ENCODE measurements around the gene NCMAP. TPM values are rescaled to one million over a fixed set of nuclear protein-coding genes. Genes with fewer than 3 reads are reported as not detected.

NCMAP gene
- total and polyA plus RNA-seq, 10 donors, result 0.03 to 0.22 (median 0.10) TPM; not detected in 5

DNA sequence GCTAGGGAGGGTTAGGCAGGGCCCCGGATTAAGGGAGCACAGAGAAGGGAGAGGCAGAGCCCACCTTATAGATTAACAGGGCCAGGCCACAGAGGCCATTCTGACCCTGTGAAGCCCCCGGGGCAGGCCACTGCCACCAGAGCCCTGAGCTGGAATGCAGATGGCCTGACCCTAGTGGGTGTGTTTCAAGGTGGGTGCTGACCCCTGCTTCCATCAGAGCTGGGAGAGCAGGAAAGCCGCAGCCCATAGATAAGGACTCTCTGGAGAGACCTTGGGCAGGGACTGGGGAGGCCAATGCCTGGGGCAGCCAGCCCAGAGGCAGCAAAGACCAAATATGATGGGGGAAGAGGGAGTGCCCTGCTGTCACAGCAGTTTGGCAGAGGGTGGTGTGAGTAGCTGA is 35.9 kb downstream of the NCMAP start:
- Histone ChIP-seq H3K4me3 (no peak overlapping the region), H3K36me3 (no peaks in the 10 kb centered on the region), H3K27me3 (replicated peaks in 1 of 7) (peaks cover 0 to 2% (median 0%) of the 10 kb centered on the region in 7 donors), H3K9me3 (no peaks in the 10 kb centered on the region), H3K4me1 (peaks cover 0 to 17% (median 2%) of the 10 kb centered on the region in 6 donors), H3K27ac (peak overlapping the region in 5 of 8 donors; percentile 1 to 65 (median 36))
- 70 to 82% (median 72%) methylated on average over 3 of the region's 3 CpGs for WGBS, 5 donors
- DNase-seq, result peak; percentile 83
- intact Hi-C loops (cut with DNase I; ENCODE audit: low total_unique reads), result no loop called here
- TF ChIP-seq POLR2AphosphoS5 (IDR thresholded peaks at IDR 0.05), result peak; percentile 70 to 81 (median 76)
- TF ChIP-seq, protein P1, sequence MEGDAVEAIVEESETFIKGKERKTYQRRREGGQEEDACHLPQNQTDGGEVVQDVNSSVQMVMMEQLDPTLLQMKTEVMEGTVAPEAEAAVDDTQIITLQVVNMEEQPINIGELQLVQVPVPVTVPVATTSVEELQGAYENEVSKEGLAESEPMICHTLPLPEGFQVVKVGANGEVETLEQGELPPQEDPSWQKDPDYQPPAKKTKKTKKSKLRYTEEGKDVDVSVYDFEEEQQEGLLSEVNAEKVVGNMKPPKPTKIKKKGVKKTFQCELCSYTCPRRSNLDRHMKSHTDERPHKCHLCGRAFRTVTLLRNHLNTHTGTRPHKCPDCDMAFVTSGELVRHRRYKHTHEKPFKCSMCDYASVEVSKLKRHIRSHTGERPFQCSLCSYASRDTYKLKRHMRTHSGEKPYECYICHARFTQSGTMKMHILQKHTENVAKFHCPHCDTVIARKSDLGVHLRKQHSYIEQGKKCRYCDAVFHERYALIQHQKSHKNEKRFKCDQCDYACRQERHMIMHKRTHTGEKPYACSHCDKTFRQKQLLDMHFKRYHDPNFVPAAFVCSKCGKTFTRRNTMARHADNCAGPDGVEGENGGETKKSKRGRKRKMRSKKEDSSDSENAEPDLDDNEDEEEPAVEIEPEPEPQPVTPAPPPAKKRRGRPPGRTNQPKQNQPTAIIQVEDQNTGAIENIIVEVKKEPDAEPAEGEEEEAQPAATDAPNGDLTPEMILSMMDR (IDR thresholded peaks at IDR 0.05 in 8 of 11, conservative IDR thresholded peaks at IDR 0.05 in 3 of 11), result no peak
- TF ChIP-seq POLR2A (IDR thresholded peaks at IDR 0.05), result no peak

DNA sequence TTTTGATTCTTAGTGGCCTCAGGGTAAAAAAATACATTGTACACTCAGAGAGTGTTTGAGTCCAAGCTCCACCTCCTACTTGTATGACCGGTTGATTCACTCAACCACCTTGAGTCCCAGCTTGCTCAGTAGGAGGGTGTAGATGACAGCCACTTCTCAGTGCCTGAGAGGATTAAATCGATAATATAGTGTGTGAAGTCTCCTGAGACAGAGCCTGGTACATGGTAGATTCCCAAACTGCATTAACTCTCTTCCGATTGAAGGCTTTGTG is 38.4 kb downstream of the NCMAP start:
- intact Hi-C loops (cut with DNase I; ENCODE audit: low total_unique reads), result no loop called here
- TF ChIP-seq POLR2AphosphoS5 (IDR thresholded peaks at IDR 0.05), result no peak
- no peak for TF ChIP-seq POLR2A (IDR thresholded peaks at IDR 0.05)
- TF ChIP-seq, protein P1 (IDR thresholded peaks at IDR 0.05 in 8 of 11, conservative IDR thresholded peaks at IDR 0.05 in 3 of 11), result no peak
- no peak overlapping the region for H3K27ac ChIP-seq
- peaks cover 0 to 12% (median 0%) of the 10 kb centered on the region in 6 donors for H3K4me1 ChIP-seq
- H3K36me3 ChIP-seq, result no peaks in the 10 kb centered on the region
- H3K27me3 ChIP-seq (replicated peaks in 1 of 7), result peaks cover 0 to 9% (median 0%) of the 10 kb centered on the region in 7 donors
- no peak for DNase-seq
- H3K9me3 ChIP-seq, result no peaks in the 10 kb centered on the region
- no peak overlapping the region for H3K4me3 ChIP-seq
- 89 to 95% (median 92%) methylated on average over 3 of the region's 3 CpGs for WGBS, 5 donors

DNA sequence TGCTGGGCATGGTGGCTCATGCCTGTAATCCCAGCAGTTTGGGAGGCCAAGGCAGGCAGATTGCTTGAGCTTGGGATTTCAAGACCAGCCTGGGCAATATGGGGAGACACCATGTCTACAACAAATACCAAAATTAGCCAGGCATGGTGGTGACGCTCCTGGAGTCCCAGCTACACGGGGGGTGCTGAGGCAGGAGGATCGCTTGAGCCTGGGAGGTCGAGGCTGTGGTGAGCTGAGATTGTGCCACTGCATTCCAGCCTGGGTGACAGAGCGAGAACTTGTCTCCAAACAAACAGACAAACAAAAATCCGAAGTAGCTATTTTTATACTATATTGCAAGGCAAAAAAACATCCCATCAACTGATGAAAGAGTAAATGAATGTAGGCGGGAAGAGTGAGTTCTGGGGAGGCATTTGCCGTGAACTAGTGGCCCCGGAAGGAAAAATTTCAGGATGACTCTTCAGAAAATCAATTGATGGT is 40.6 kb downstream of the NCMAP start:
- no peaks in the 10 kb centered on the region for H3K36me3 ChIP-seq
- no peaks in the 10 kb centered on the region for H3K9me3 ChIP-seq
- H3K4me3 ChIP-seq, result no peak overlapping the region
- H3K27ac ChIP-seq, result no peak overlapping the region
- intact Hi-C loops (cut with DNase I; ENCODE audit: low total_unique reads), result no loop called here
- peaks cover 0 to 9% (median 0%) of the 10 kb centered on the region in 7 donors for H3K27me3 ChIP-seq (replicated peaks in 1 of 7)
- 84 to 89% (median 86%) methylated on average over 9 of the region's 9 CpGs for WGBS, 5 donors
- TF ChIP-seq, protein P1 (IDR thresholded peaks at IDR 0.05 in 8 of 11, conservative IDR thresholded peaks at IDR 0.05 in 3 of 11), result no peak
- TF ChIP-seq POLR2AphosphoS5 (IDR thresholded peaks at IDR 0.05) (no peak), POLR2A (IDR thresholded peaks at IDR 0.05) (no peak)
- peaks cover 0 to 10% (median 0%) of the 10 kb centered on the region in 6 donors for H3K4me1 ChIP-seq
- no peak for DNase-seq

DNA sequence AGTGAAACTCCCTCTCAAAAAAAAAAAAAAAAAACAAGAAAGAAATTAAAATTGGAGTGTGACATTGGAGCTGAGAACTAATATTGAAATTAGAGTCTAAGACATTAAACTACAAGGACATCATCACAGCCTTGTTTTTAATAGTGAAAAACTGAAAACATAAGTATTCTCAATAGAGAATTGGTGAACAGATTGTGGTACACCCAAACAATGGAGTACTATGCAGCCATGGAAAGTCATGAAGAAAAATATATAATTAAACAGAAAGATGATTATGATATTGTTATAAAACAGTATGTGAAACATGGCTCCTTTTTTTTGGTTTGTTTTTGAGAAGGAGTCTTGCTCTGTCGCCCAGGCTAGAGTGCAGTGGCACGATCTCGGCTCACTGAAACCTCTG is 43.4 kb downstream of the NCMAP start:
- intact Hi-C loops (cut with DNase I; ENCODE audit: low total_unique reads), result no loop called here
- peaks cover 0 to 9% (median 0%) of the 10 kb centered on the region in 7 donors for H3K27me3 ChIP-seq (replicated peaks in 1 of 7)
- no peaks in the 10 kb centered on the region for H3K36me3 ChIP-seq
- 86 to 92% (median 91%) methylated on average over 3 of the region's 3 CpGs for WGBS, 5 donors
- DNase-seq, result no peak
- no peak overlapping the region for H3K27ac ChIP-seq
- H3K9me3 ChIP-seq, result no peaks in the 10 kb centered on the region
- no peak overlapping the region for H3K4me3 ChIP-seq
- TF ChIP-seq POLR2AphosphoS5 (IDR thresholded peaks at IDR 0.05), result no peak
- TF ChIP-seq POLR2A (IDR thresholded peaks at IDR 0.05), result no peak
- TF ChIP-seq, protein P1 (IDR thresholded peaks at IDR 0.05 in 8 of 11, conservative IDR thresholded peaks at IDR 0.05 in 3 of 11), result no peak
- no peaks in the 10 kb centered on the region for H3K4me1 ChIP-seq

Data from spleen (tissue), 11 donors.